ENCODE measurements around the gene MBOAT2. TPM values are rescaled to one million over a fixed set of nuclear protein-coding genes. Genes with fewer than 3 reads are reported as not detected.

MBOAT2 gene
- total and polyA plus RNA-seq, 2 experiments from 2014 or later, result 15.9 to 22.7 TPM

GRCh38 chr2:8817221-8817620 lies 186.3 kb downstream of the MBOAT2 start:
- Mint-ChIP-seq H3K9me3 (no peaks in the 10 kb centered on the region), H3K4me3 (no peak overlapping the region), H3K36me3 (ENCODE audit: low read depth) (no peaks in the 10 kb centered on the region; the same call in 2 of the 3 replicates), H3K27me3 (ENCODE audit: insufficient read depth, low read depth, poor library complexity) (no peaks in the 10 kb centered on the region), H3K4me1 (no peaks in the 10 kb centered on the region), H3K27ac (no peak overlapping the region)
- Histone ChIP-seq H3K27ac (ENCODE audit: low read depth) (no peak overlapping the region), H3K79me2 (replicated peaks; ENCODE audit: insufficient read depth) (no peaks in the 10 kb centered on the region), H2AFZ (no peak overlapping the region), H3F3A (replicated peaks; ENCODE audit: low read depth) (no peaks in the 10 kb centered on the region), H3K4me1 (ENCODE audit: insufficient read depth) (no peaks in the 10 kb centered on the region), H3K9me2 (ENCODE audit: insufficient read depth) (no peaks in the 10 kb centered on the region), H4K20me1 (replicated peaks; ENCODE audit: insufficient read depth) (no peaks in the 10 kb centered on the region; the same call in 1 of the 2 replicates), H3K4me2 (no peak overlapping the region), H3K27me3 (ENCODE audit: insufficient read depth) (no peaks in the 10 kb centered on the region), H3K4me3 (no peak overlapping the region), H3K36me3 (ENCODE audit: insufficient read depth) (no peaks in the 10 kb centered on the region)
- ATAC-seq (no peak), DNase-seq (ENCODE audit: low spot score) (no peak)
- no peak for TF ChIP-seq JUNB (IDR thresholded peaks at IDR 0.05; ENCODE audit: unreplicated experiment)
- TF ChIP-seq EZH2phosphoT487 (IDR thresholded peaks at IDR 0.05; ENCODE audit: unreplicated experiment), result no peak
- TF ChIP-seq STAT1 (IDR thresholded peaks at IDR 0.05; ENCODE audit: unreplicated experiment), result no peak
- no peak for TF ChIP-seq ZNF331 (CRISPR knock-in tag; IDR thresholded peaks at IDR 0.05; ENCODE audit: low read depth)
- TF ChIP-seq CREB1 (CRISPR knock-in tag; IDR thresholded peaks at IDR 0.05; ENCODE audit: low read depth), result no peak
- no peak for TF ChIP-seq NANOG (IDR thresholded peaks at IDR 0.05; ENCODE audit: borderline replicate concordance)
- no peak for TF ChIP-seq EZH2 (IDR thresholded peaks at IDR 0.05; ENCODE audit: low read depth, unreplicated experiment)
- no peak for TF ChIP-seq REST (IDR thresholded peaks at IDR 0.05; ENCODE audit: unreplicated experiment)

- DNase-seq (ENCODE audit: low spot score) (no peak), ATAC-seq (no peak)
- Histone ChIP-seq H3K9me2 (ENCODE audit: insufficient read depth) (no peaks in the 10 kb centered on the region), H3K27ac (ENCODE audit: low read depth) (no peak overlapping the region), H3K79me2 (replicated peaks; ENCODE audit: insufficient read depth) (no peaks in the 10 kb centered on the region), H3F3A (replicated peaks; ENCODE audit: low read depth) (no peaks in the 10 kb centered on the region), H3K4me1 (ENCODE audit: insufficient read depth) (no peaks in the 10 kb centered on the region), H3K4me3 (no peak overlapping the region), H4K20me1 (replicated peaks; ENCODE audit: insufficient read depth) (no peaks in the 10 kb centered on the region; the same call in 1 of the 2 replicates), H2AFZ (no peak overlapping the region), H3K27me3 (ENCODE audit: insufficient read depth) (no peaks in the 10 kb centered on the region), H3K4me2 (no peak overlapping the region), H3K36me3 (ENCODE audit: insufficient read depth) (peaks cover 9% of the 10 kb centered on the region)
- Mint-ChIP-seq H3K4me1 (no peaks in the 10 kb centered on the region), H3K4me3 (no peak overlapping the region), H3K27me3 (ENCODE audit: insufficient read depth, low read depth, poor library complexity) (no peaks in the 10 kb centered on the region), H3K36me3 (ENCODE audit: low read depth) (peaks cover 3% of the 10 kb centered on the region; the same call in 2 of the 3 replicates), H3K9me3 (no peaks in the 10 kb centered on the region), H3K27ac (no peak overlapping the region)
- TF ChIP-seq ZNF331 (CRISPR knock-in tag; IDR thresholded peaks at IDR 0.05; ENCODE audit: low read depth), result no peak
- TF ChIP-seq CREB1 (CRISPR knock-in tag; IDR thresholded peaks at IDR 0.05; ENCODE audit: low read depth), result no peak
- no peak for TF ChIP-seq ETS1 (IDR thresholded peaks at IDR 0.05)
- TF ChIP-seq ZNF114 (CRISPR knock-in tag; IDR thresholded peaks at IDR 0.05), result no peak
- no peak for TF ChIP-seq JUNB (IDR thresholded peaks at IDR 0.05; ENCODE audit: unreplicated experiment)
- TF ChIP-seq POLR2AphosphoS5 (IDR thresholded peaks at IDR 0.05; ENCODE audit: low read depth), result no peak
- TF ChIP-seq CTCF (conservative IDR thresholded peaks at IDR 0.05; ENCODE audit: low read depth in 2 of 2), result no peak
- TF ChIP-seq REST (IDR thresholded peaks at IDR 0.05; ENCODE audit: unreplicated experiment), result no peak
These were observed 196.4 kb downstream of the MBOAT2 start for GRCh38 chr2:8806885-8807704.

Measured in GM23338 (cell line).